GM23248 (cell line): ENCODE results near the gene ADAMTS9. TPM values are rescaled to one million over a fixed set of nuclear protein-coding genes. Genes with fewer than 3 reads are reported as not detected.

Experiments
- DNase-seq: peaks from one replicate; pipeline ENCODE4 v3.0.0-alpha.2; 2015
- H2AFZ ChIP-seq: fragments of 200-600 bp; sonication (generic); 2 replicates; pipeline ENCODE4 v1.6.1; 2016; ENCODE audit warnings: antibody characterized with exemption
- H3F3A ChIP-seq: fragments of 200-600 bp; sonication (generic); 2 replicates; pipeline ENCODE4 v1.6.1; 2016; ENCODE audit warnings: mild to moderate bottlenecking, antibody characterized with exemption, mixed run types; ENCODE audit not compliant: insufficient read depth
- H3K27ac ChIP-seq: fragments of 200-600 bp; sonication (generic); 2 replicates; pipeline ENCODE4 v1.5.1; 2016; ENCODE audit warnings: mild to moderate bottlenecking
- H3K27me3 ChIP-seq: fragments of 200-600 bp; sonication (generic); replicated peaks from 2 replicates; pipeline ENCODE4 v1.6.1; 2016; ENCODE audit warnings: mild to moderate bottlenecking; ENCODE audit not compliant: insufficient read depth
- H3K36me3 ChIP-seq: fragments of 200-600 bp; sonication (generic); 2 replicates; pipeline ENCODE4 v1.6.1; 2016; ENCODE audit warnings: low read depth, mild to moderate bottlenecking
- H3K4me1 ChIP-seq: fragments of 200-600 bp; sonication (generic); 2 replicates; pipeline ENCODE4 v1.6.1; 2016; ENCODE audit warnings: mild to moderate bottlenecking; ENCODE audit not compliant: insufficient read depth
- H3K4me2 ChIP-seq: fragments of 200-600 bp; sonication (generic); one replicate; pipeline ENCODE4 v1.6.1; 2016; ENCODE audit warnings: mild to moderate bottlenecking; ENCODE audit not compliant: unreplicated experiment
- H3K4me3 ChIP-seq: fragments of 200-600 bp; sonication (generic); 2 replicates; pipeline ENCODE4 v1.5.1; 2016; ENCODE audit warnings: mild to moderate bottlenecking
- H3K79me2 ChIP-seq: fragments of 200-600 bp; sonication (generic); 2 replicates; pipeline ENCODE4 v1.6.1; 2016; ENCODE audit warnings: mild to moderate bottlenecking; ENCODE audit not compliant: insufficient read depth
- H3K9ac ChIP-seq: fragments of 200-600 bp; sonication (generic); 2 replicates; pipeline ENCODE4 v1.6.1; 2016; ENCODE audit warnings: mild to moderate bottlenecking
- H3K9me2 ChIP-seq: fragments of 200-600 bp; sonication (generic); 2 replicates; pipeline ENCODE4 v1.6.1; 2016; ENCODE audit warnings: mixed run types, mild to moderate bottlenecking, moderate library complexity; ENCODE audit not compliant: insufficient read depth
- H3K9me3 ChIP-seq: fragments of 200-600 bp; sonication (generic); one replicate; pipeline ENCODE4 v1.6.1; 2017; ENCODE audit warnings: low read depth
- H4K20me1 ChIP-seq: fragments of 200-600 bp; sonication (generic); 2 replicates; pipeline ENCODE4 v1.6.0; 2016; ENCODE audit not compliant: insufficient read depth
- EZH2 ChIP-seq: fragments of 200-600 bp; sonication (generic); IDR thresholded peaks from 2 replicates; pipeline ENCODE4 v1.6.1; 2018; ENCODE audit warnings: antibody characterized with exemption, mild to moderate bottlenecking; ENCODE audit not compliant: insufficient read depth, poor library complexity, severe bottlenecking
- EZH2phosphoT487 ChIP-seq: fragments of 200-600 bp; sonication (generic); IDR thresholded peaks from 2 replicates; pipeline ENCODE4 v1.6.1; 2018; ENCODE audit warnings: antibody characterized with exemption, moderate library complexity, mild to moderate bottlenecking, low read depth; ENCODE audit not compliant: insufficient read depth
- WGBS, 2 experiments: methylation state at CpG; one replicate each; pipeline ENCODE4 v1.1.6; 2015 to 2017; ENCODE audit warnings: low lambda C conversion rate in 2 of 2, low coverage in 1 of 2; ENCODE audit errors: missing lambda C conversion rate in 2 of 2; 5-methylcytosine and 5-hydroxymethylcytosine counted together
- in situ Hi-C: fragments of 300-500 bp; cut with MboI; formaldehyde crosslinking; loops from 2 replicates; pipeline ENCODE4 v1.15.0; 2020
- polyA plus RNA-seq: library from polyadenylated mRNA; unstranded; fragments of >200 nt; fragmentation: Nextera tagmentation; extraction: Ambion mirVana; gene quantifications from 2 replicates; pipeline ENCODE4 v1.2.1, GENCODE V29; 2016
- total RNA-seq: library from RNA; depleted of rRNA; stranded (reverse); fragments of >200 nt; shearing (Covaris generic); gene quantifications from 2 replicates; pipeline ENCODE4 v1.2.3, GENCODE V29; 2014

ADAMTS9 gene
- total and polyA plus RNA-seq, 2 experiments from 2014 or later: 0.75 to 1.5 TPM

DNA sequence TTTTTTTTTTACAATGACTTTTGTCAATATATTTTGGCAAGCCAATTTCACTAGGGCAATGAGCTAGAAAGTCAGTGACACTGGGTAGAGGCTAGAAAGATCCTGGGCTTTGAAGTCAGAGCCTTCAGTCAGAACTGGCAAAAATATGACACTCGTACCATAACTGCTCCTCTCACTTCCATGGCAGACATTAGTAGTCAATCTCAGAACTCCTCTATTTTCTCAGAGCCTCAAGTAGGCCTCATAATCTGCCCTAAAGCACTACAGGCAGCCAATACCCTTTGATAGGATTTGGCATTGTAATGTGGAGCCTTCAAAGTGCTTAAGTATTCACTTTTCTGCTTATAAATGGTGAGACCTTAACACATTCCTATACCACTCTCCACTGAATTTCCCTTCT, 67.8 kb downstream of the ADAMTS9 start:
- H3K4me3 ChIP-seq: no peak overlapping the region
- no peaks in the 10 kb centered on the region for H3F3A ChIP-seq
- no peak for DNase-seq
- TF ChIP-seq EZH2phosphoT487 (no peak), EZH2 (no peak)
- no peaks in the 10 kb centered on the region for H3K4me1 ChIP-seq
- H3K4me2 ChIP-seq: no peak overlapping the region
- no peaks in the 10 kb centered on the region for H3K27me3 ChIP-seq
- 0 out of 2 replicates have a peak, but pooled peaks cover 3% of the 10 kb centered on the region for H3K9me2 ChIP-seq
- H4K20me1 ChIP-seq: no peaks in the 10 kb centered on the region
- no peaks in the 10 kb centered on the region for H3K36me3 ChIP-seq
- in situ Hi-C loops: no loop called here
- 74 to 76% methylated on average over 1 of the region's 1 CpG for WGBS, 2 experiments
- no peaks in the 10 kb centered on the region for H3K79me2 ChIP-seq
- H3K27ac ChIP-seq: no peak overlapping the region
- no peak overlapping the region for H2AFZ ChIP-seq
- H3K9ac ChIP-seq: no peak overlapping the region
- no peaks in the 10 kb centered on the region for H3K9me3 ChIP-seq

DNA sequence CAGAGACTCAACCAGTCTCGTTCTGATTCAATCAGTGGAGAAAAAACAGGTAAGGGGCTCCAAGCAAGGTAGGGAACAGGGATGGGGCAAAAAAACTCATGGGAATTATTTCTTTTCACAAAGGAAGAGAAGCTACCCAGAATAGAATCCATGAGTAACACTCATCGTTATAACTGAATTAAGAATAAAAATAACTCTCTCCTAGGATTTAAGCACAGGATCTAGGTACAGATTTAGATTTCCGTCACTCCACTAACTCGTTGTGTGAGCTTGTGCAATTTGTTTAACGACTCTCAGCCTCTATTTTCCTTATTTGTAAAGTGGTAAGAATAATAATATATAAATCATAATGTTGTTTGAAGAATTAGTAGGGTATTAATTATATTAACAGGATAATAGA, 68.6 kb downstream of the ADAMTS9 start:
- Histone ChIP-seq H3K9ac (no peak overlapping the region), H2AFZ (no peak overlapping the region), H3K27me3 (no peaks in the 10 kb centered on the region), H3K27ac (no peak overlapping the region), H3K9me3 (no peaks in the 10 kb centered on the region), H3K4me3 (no peak overlapping the region), H3K4me1 (no peaks in the 10 kb centered on the region), H3K79me2 (no peaks in the 10 kb centered on the region), H3K9me2 (no peaks in the 10 kb centered on the region), H3K4me2 (no peak overlapping the region), H3F3A (no peaks in the 10 kb centered on the region), H3K36me3 (no peaks in the 10 kb centered on the region), H4K20me1 (no peaks in the 10 kb centered on the region)
- WGBS, 2 experiments: 85 to 87% methylated on average over 5 of the region's 5 CpGs
- DNase-seq: no peak
- no peak for TF ChIP-seq EZH2phosphoT487
- no peak for TF ChIP-seq EZH2
- in situ Hi-C loops: no loop called here

DNA sequence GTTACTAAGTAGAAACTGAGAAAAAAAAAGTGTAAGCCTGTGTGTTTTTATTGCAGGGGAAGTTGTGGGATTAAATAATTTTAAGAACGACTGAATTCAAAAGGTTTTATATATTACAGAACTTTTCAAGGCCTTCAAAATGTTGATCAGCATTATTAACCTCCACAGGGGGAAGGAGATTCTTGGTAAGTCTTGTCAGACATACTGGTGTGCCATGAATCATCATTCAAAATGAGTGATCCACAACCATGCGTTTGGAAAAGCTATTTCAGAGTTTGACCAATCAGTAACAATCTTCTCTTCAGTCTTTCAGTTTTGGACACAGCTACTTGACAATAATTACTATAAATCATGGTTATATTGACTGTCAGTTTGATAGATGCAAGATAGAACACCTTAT, 70.2 kb downstream of the ADAMTS9 start:
- H3K27ac ChIP-seq: no peak overlapping the region
- no peaks in the 10 kb centered on the region for H3F3A ChIP-seq
- no peak overlapping the region for H3K4me2 ChIP-seq
- no peaks in the 10 kb centered on the region for H4K20me1 ChIP-seq
- DNase-seq: no peak
- TF ChIP-seq EZH2phosphoT487 (no peak), EZH2 (no peak)
- H3K9me2 ChIP-seq: no peaks in the 10 kb centered on the region
- H3K4me3 ChIP-seq: no peak overlapping the region
- in situ Hi-C loops: no loop called here
- no peaks in the 10 kb centered on the region for H3K79me2 ChIP-seq
- H3K4me1 ChIP-seq: no peaks in the 10 kb centered on the region
- no peak overlapping the region for H3K9ac ChIP-seq
- H3K27me3 ChIP-seq: no peaks in the 10 kb centered on the region
- no peak overlapping the region for H2AFZ ChIP-seq
- 76 to 88% methylated on average over 2 of the region's 2 CpGs for WGBS, 2 experiments
- no peaks in the 10 kb centered on the region for H3K9me3 ChIP-seq
- H3K36me3 ChIP-seq: no peaks in the 10 kb centered on the region

DNA sequence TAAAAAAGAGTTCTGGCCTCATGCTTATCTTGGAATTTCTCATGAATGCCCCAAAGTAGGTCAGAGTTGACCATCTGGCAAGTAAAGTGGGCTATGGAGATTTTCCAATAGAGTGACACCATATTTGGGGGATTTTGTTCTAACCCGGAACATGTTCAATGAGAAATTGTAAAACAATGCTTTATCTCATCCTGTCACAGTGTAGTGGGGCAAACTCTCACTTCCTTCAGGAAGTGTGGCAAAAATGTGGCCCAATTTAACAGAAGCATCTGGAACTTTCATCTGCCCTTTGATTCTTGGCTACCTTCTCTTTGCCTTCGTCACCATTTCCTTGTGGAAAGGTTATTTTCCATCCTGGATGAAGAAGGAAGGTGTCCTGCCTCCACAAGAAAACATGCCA, 70.8 kb downstream of the ADAMTS9 start:
- Histone ChIP-seq H4K20me1 (no peaks in the 10 kb centered on the region), H3K9ac (no peak overlapping the region), H3F3A (no peaks in the 10 kb centered on the region), H3K4me2 (no peak overlapping the region), H3K79me2 (no peaks in the 10 kb centered on the region), H3K9me2 (no peaks in the 10 kb centered on the region), H3K27me3 (no peaks in the 10 kb centered on the region), H3K9me3 (no peaks in the 10 kb centered on the region), H3K27ac (no peak overlapping the region), H3K4me3 (no peak overlapping the region), H3K4me1 (no peaks in the 10 kb centered on the region), H3K36me3 (no peaks in the 10 kb centered on the region), H2AFZ (no peak overlapping the region)
- 89 to 94% methylated on average over 2 of the region's 2 CpGs for WGBS, 2 experiments
- in situ Hi-C loops: no loop called here
- no peak for DNase-seq
- TF ChIP-seq EZH2phosphoT487: no peak
- TF ChIP-seq EZH2: no peak

DNA sequence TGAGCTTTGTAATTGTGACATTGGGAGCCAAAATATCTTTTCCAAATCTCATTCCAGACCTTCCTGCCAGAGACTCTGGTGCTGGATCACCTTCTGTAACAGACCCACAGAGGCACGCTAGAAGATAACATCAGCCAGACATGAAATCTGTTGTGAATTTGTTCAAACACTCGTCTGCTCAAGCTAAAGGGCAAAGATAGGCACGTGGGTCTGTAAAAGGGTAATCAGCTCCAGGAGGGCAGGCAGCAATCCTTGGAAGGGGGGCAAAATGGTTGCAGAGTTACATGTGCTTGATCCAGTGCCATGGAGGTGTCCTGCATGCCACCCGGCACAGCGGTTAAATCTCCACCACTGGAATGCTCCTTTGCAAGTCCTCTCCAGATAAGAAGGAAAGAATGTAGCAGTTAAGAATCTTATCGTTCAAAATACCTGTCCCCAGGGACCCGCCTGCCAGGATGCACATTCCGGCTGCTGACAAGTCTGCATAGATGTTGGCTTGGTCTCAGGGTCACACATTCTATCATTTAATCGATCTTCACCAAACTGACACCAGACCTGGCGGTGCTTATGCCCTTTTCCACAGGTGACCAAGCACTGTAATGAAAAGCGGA, 74.8 kb downstream of the ADAMTS9 start:
- no peaks in the 10 kb centered on the region for H3K4me1 ChIP-seq
- no peak for TF ChIP-seq EZH2
- TF ChIP-seq EZH2phosphoT487: no peak
- no peaks in the 10 kb centered on the region for H3K9me2 ChIP-seq
- H3F3A ChIP-seq: no peaks in the 10 kb centered on the region
- H2AFZ ChIP-seq: no peak overlapping the region
- no peak overlapping the region for H3K9ac ChIP-seq
- H3K27me3 ChIP-seq: no peaks in the 10 kb centered on the region
- no peaks in the 10 kb centered on the region for H3K9me3 ChIP-seq
- DNase-seq: no peak
- H3K4me3 ChIP-seq: no peak overlapping the region
- H3K79me2 ChIP-seq: no peaks in the 10 kb centered on the region
- in situ Hi-C loops: no loop called here
- no peaks in the 10 kb centered on the region for H4K20me1 ChIP-seq
- no peak overlapping the region for H3K27ac ChIP-seq
- H3K4me2 ChIP-seq: no peak overlapping the region
- H3K36me3 ChIP-seq: no peaks in the 10 kb centered on the region
- WGBS, 2 experiments: 44 to 51% methylated on average over 11 of the region's 11 CpGs
